ENCODE data around the gene HIVEP2. TPM values are rescaled to one million over a fixed set of nuclear protein-coding genes. Genes with fewer than 3 reads are reported as not detected.
A peak's percentile ranks its signal among the peaks of the same experiment; 100 is the strongest.

The HIVEP2 gene
- total RNA-seq, 2 experiments from 2014 or later = 45.8 to 49.7 TPM

GRCh38 chr6:142892254-142893021 lies 52.5 kb downstream of the HIVEP2 start:
- POLR2A ChIA-PET = interaction anchor here (1.5 to 1.6 kb wide), 2 partner anchors 50 to 51 kb away, joined by 3 to 4 read pairs; no protein-coding TSS in a partner anchor
- peaks cover 1% of the 10 kb centered on the region for H3K9me3 Mint-ChIP-seq

GRCh38 chr6:142891454-142891853 lies 53.5 kb downstream of the HIVEP2 start:
- no peak overlapping the region for H3K4me3 Mint-ChIP-seq

More at GRCh38 chr6:142892254-142893021, 52.5 kb downstream of the HIVEP2 start:
- Mint-ChIP-seq H3K27me3 (no peaks in the 10 kb centered on the region), H3K36me3 (peaks cover 21% of the 10 kb centered on the region), H3K4me3 (no peak overlapping the region), H3K4me1 (peaks cover 38% of the 10 kb centered on the region), H3K27ac (peak overlapping the region; percentile 62)
- DNase-seq = no peak
- no peak for ATAC-seq (ENCODE audit: low read depth)

GRCh38 chr6:142888456-142888855 lies 56.5 kb downstream of the HIVEP2 start:
- peak overlapping the region; percentile 56 for H3K27ac Mint-ChIP-seq
- H3K9me3 Mint-ChIP-seq = no peaks in the 10 kb centered on the region
- DNase-seq (no peak), ATAC-seq (ENCODE audit: low read depth) (no peak)
- peak overlapping the region; percentile 38 for H3K4me3 Mint-ChIP-seq
- H3K36me3 Mint-ChIP-seq = peaks cover 13% of the 10 kb centered on the region
- no peaks in the 10 kb centered on the region for H3K27me3 Mint-ChIP-seq
- POLR2A ChIA-PET = no interaction called here
- peaks cover 62% of the 10 kb centered on the region for H3K4me1 Mint-ChIP-seq

More at GRCh38 chr6:142891454-142891853, 53.5 kb downstream of the HIVEP2 start:
- no peaks in the 10 kb centered on the region for H3K27me3 Mint-ChIP-seq
- peaks cover 1% of the 10 kb centered on the region for H3K9me3 Mint-ChIP-seq
- ATAC-seq (ENCODE audit: low read depth) = no peak
- POLR2A ChIA-PET = no interaction called here
- H3K36me3 Mint-ChIP-seq = peaks cover 22% of the 10 kb centered on the region
- H3K4me1 Mint-ChIP-seq = peaks cover 47% of the 10 kb centered on the region
- no peak overlapping the region for H3K27ac Mint-ChIP-seq
- DNase-seq = no peak

- H3K27me3 Mint-ChIP-seq = no peaks in the 10 kb centered on the region
- POLR2A ChIA-PET = no interaction called here
- DNase-seq = no peak
- peaks cover 13% of the 10 kb centered on the region for H3K36me3 Mint-ChIP-seq
- peak overlapping the region; percentile 56 for H3K4me3 Mint-ChIP-seq
- H3K9me3 Mint-ChIP-seq = no peaks in the 10 kb centered on the region
- H3K4me1 Mint-ChIP-seq = peaks cover 67% of the 10 kb centered on the region
- no peak for ATAC-seq (ENCODE audit: low read depth)
- H3K27ac Mint-ChIP-seq = peak overlapping the region; percentile 81
Measured at GRCh38 chr6:142887517-142887916, 57.5 kb downstream of the HIVEP2 start.

GRCh38 chr6:142886431-142887170 lies 58.4 kb downstream of the HIVEP2 start:
- ATAC-seq (ENCODE audit: low read depth) (peak; percentile 40), DNase-seq (no peak)
- peaks cover 65% of the 10 kb centered on the region for H3K4me1 Mint-ChIP-seq
- peak overlapping the region; percentile 54 for H3K4me3 Mint-ChIP-seq
- peak overlapping the region; percentile 85 for H3K27ac Mint-ChIP-seq
- H3K36me3 Mint-ChIP-seq = peaks cover 19% of the 10 kb centered on the region
- H3K27me3 Mint-ChIP-seq = no peaks in the 10 kb centered on the region
- H3K9me3 Mint-ChIP-seq = no peaks in the 10 kb centered on the region
- POLR2A ChIA-PET = interaction anchor here (0.6 to 1.9 kb wide), 7 partner anchors 19 to 59 kb away, joined by 3 to 6 read pairs (median 3); no protein-coding TSS in a partner anchor

- H3K4me3 Mint-ChIP-seq = peak overlapping the region; percentile 94
- ATAC-seq (ENCODE audit: low read depth) = peak; percentile 85
- DNase-seq = no peak
- POLR2A ChIA-PET = interaction anchor here (1.1 to 2.1 kb wide), 8 partner anchors 13 to 59 kb away, joined by 3 to 7 read pairs (median 4); no protein-coding TSS in a partner anchor
- H3K27ac Mint-ChIP-seq = peak overlapping the region; percentile 97
- H3K27me3 Mint-ChIP-seq = no peaks in the 10 kb centered on the region
- no peaks in the 10 kb centered on the region for H3K9me3 Mint-ChIP-seq
- peaks cover 65% of the 10 kb centered on the region for H3K4me1 Mint-ChIP-seq
- H3K36me3 Mint-ChIP-seq = peaks cover 27% of the 10 kb centered on the region
Measured at GRCh38 chr6:142885182-142885867, 59.7 kb downstream of the HIVEP2 start.

GRCh38 chr6:142884214-142885035 lies 60.6 kb downstream of the HIVEP2 start:
- Mint-ChIP-seq H3K4me1 (peaks cover 69% of the 10 kb centered on the region), H3K27ac (peak overlapping the region; percentile 97), H3K4me3 (peak overlapping the region; percentile 94), H3K9me3 (no peaks in the 10 kb centered on the region), H3K36me3 (peaks cover 34% of the 10 kb centered on the region), H3K27me3 (no peaks in the 10 kb centered on the region)
- ATAC-seq (ENCODE audit: low read depth) (no peak), DNase-seq (no peak)
- POLR2A ChIA-PET = interaction anchor here (1.2 to 2.1 kb wide), 6 partner anchors 12 to 61 kb away, joined by 4 to 7 read pairs (median 5); no protein-coding TSS in a partner anchor

- H3K4me3 Mint-ChIP-seq = peak overlapping the region; percentile 46
- H3K9me3 Mint-ChIP-seq = no peaks in the 10 kb centered on the region
- peaks cover 59% of the 10 kb centered on the region for H3K4me1 Mint-ChIP-seq
- POLR2A ChIA-PET = interaction anchor here (0.7 to 1.4 kb wide), 4 partner anchors 11 to 63 kb away, joined by 3 to 4 read pairs (median 4); no protein-coding TSS in a partner anchor
- DNase-seq = no peak
- no peak overlapping the region for H3K27ac Mint-ChIP-seq
- H3K27me3 Mint-ChIP-seq = no peaks in the 10 kb centered on the region
- H3K36me3 Mint-ChIP-seq = peaks cover 36% of the 10 kb centered on the region
- no peak for ATAC-seq (ENCODE audit: low read depth)
Measured at GRCh38 chr6:142883011-142883410, 62.0 kb downstream of the HIVEP2 start.

- POLR2A ChIA-PET = interaction anchor here (0.6 to 1.1 kb wide), 2 partner anchors 36 to 78 kb away, joined by 3 read pairs; no protein-coding TSS in a partner anchor
- Mint-ChIP-seq H3K27ac (no peak overlapping the region), H3K9me3 (peaks cover 5% of the 10 kb centered on the region), H3K4me1 (peaks cover 50% of the 10 kb centered on the region), H3K36me3 (peaks cover 40% of the 10 kb centered on the region), H3K27me3 (no peaks in the 10 kb centered on the region), H3K4me3 (no peak overlapping the region)
- no peak for ATAC-seq (ENCODE audit: low read depth)
- DNase-seq = no peak
Measured at GRCh38 chr6:142881761-142882160, 63.2 kb downstream of the HIVEP2 start.

GRCh38 chr6:142881290-142881689 lies 63.7 kb downstream of the HIVEP2 start:
- H3K4me3 Mint-ChIP-seq = no peak overlapping the region
- peaks cover 5% of the 10 kb centered on the region for H3K9me3 Mint-ChIP-seq
- no peak for ATAC-seq (ENCODE audit: low read depth)
- no peak for DNase-seq
- H3K27me3 Mint-ChIP-seq = no peaks in the 10 kb centered on the region
- no peak overlapping the region for H3K27ac Mint-ChIP-seq
- H3K4me1 Mint-ChIP-seq = peaks cover 49% of the 10 kb centered on the region
- H3K36me3 Mint-ChIP-seq = peaks cover 42% of the 10 kb centered on the region
- POLR2A ChIA-PET = no interaction called here

- Mint-ChIP-seq H3K27ac (no peak overlapping the region), H3K9me3 (peaks cover 5% of the 10 kb centered on the region), H3K36me3 (peaks cover 50% of the 10 kb centered on the region), H3K27me3 (no peaks in the 10 kb centered on the region), H3K4me3 (no peak overlapping the region), H3K4me1 (peaks cover 47% of the 10 kb centered on the region)
- POLR2A ChIA-PET = no interaction called here
- DNase-seq (no peak), ATAC-seq (ENCODE audit: low read depth) (no peak)
Measured at GRCh38 chr6:142880201-142880600, 64.8 kb downstream of the HIVEP2 start.

GRCh38 chr6:142879527-142879926 lies 65.4 kb downstream of the HIVEP2 start:
- Mint-ChIP-seq H3K9me3 (peaks cover 5% of the 10 kb centered on the region), H3K27me3 (no peaks in the 10 kb centered on the region), H3K36me3 (peaks cover 50% of the 10 kb centered on the region), H3K27ac (no peak overlapping the region), H3K4me3 (no peak overlapping the region), H3K4me1 (peaks cover 50% of the 10 kb centered on the region)
- ATAC-seq (ENCODE audit: low read depth) = no peak
- DNase-seq = no peak
- POLR2A ChIA-PET = no interaction called here

All from activated naive CD8-positive, alpha-beta T cell treated with anti-CD3 and anti-CD28 coated beads, Interleukin-2, amount 10 ng/mL, durations not matched to agents 7 days and 5 days (primary cell).